Renal cortical epithelial cell (primary cell): ENCODE measurements around the gene AFTPH. TPM values are rescaled to one million over a fixed set of nuclear protein-coding genes. Genes with fewer than 3 reads are reported as not detected.
"Not testable (repeated sequence)": the region's sequence is repeated elsewhere in the genome, so short reads cannot be mapped to it uniquely, and the experiment has no call there.

Experiments
- DNase-seq: peaks from one replicate; pipeline ENCODE4 v3.0.0-alpha.2; 2011; ENCODE audit warnings: low read depth
- total RNA-seq: library from RNA; depleted of rRNA; stranded (reverse); fragments of >200 nt; gene quantifications from 2 replicates; pipeline ENCODE4 v1.2.3, GENCODE V29; 2014

The AFTPH gene
- total RNA-seq, 1 donor from 2014 or later, result 67.2 TPM

- no peak for DNase-seq
Observed at GRCh38 chr2:64493788-64494187, 30.3 kb upstream of the AFTPH start.

GRCh38 chr2:64498438-64498837, 25.7 kb upstream of the AFTPH start:
- DNase-seq, result no peak

- no peak for DNase-seq
Observed at GRCh38 chr2:64500549-64500948, 23.6 kb upstream of the AFTPH start.

GRCh38 chr2:64501946-64502345, 22.2 kb upstream of the AFTPH start:
- no peak for DNase-seq

- no peak for DNase-seq
Observed at GRCh38 chr2:64502860-64503259, 21.3 kb upstream of the AFTPH start.

- DNase-seq, result no peak
Observed at GRCh38 chr2:64504774-64505720, 19.1 kb upstream of the AFTPH start.

- no peak for DNase-seq
Observed at GRCh38 chr2:64506686-64507085, 17.4 kb upstream of the AFTPH start.

GRCh38 chr2:64514008-64514407, 10.1 kb upstream of the AFTPH start:
- peak; percentile 36 for DNase-seq

GRCh38 chr2:64515086-64515485, 9.0 kb upstream of the AFTPH start:
- no peak for DNase-seq

- DNase-seq, result no peak
Observed at GRCh38 chr2:64516651-64517510, 7.2 kb upstream of the AFTPH start.

GRCh38 chr2:64517511-64517884, 6.6 kb upstream of the AFTPH start:
- DNase-seq, result no peak

GRCh38 chr2:64522843-64523428, 1.2 kb upstream of the AFTPH start:
- peak; percentile 79 for DNase-seq

- no peak for DNase-seq
Observed at GRCh38 chr2:64524604-64525316, 632 bp downstream of the AFTPH start.

GRCh38 chr2:64525317-64525613, 1.1 kb downstream of the AFTPH start:
- DNase-seq, result peak; percentile 53

- DNase-seq, result no peak
Observed at GRCh38 chr2:64526034-64526433, 1.9 kb downstream of the AFTPH start.

- not testable (repeated sequence) for DNase-seq
Observed at GRCh38 chr2:64530946-64531345, 6.8 kb downstream of the AFTPH start.

GRCh38 chr2:64532030-64532429, 7.9 kb downstream of the AFTPH start:
- DNase-seq, result no peak

- DNase-seq, result no peak
Observed at GRCh38 chr2:64533882-64534281, 9.8 kb downstream of the AFTPH start.

- no peak for DNase-seq
Observed at GRCh38 chr2:64534363-64534762, 10.2 kb downstream of the AFTPH start.

GRCh38 chr2:64535024-64535423, 10.9 kb downstream of the AFTPH start:
- DNase-seq, result no peak

- peak; percentile 24 for DNase-seq
Observed at GRCh38 chr2:64537991-64538390, 13.9 kb downstream of the AFTPH start.
